Hepatocyte (in vitro differentiated cells): ENCODE data around the gene KMT2D. TPM values are rescaled to one million over a fixed set of nuclear protein-coding genes. Genes with fewer than 3 reads are reported as not detected.
A peak's percentile ranks its signal among the peaks of the same experiment; 100 is the strongest.

Experiments used
- DNase-seq: peaks from one replicate; pipeline ENCODE4 v3.0.0-alpha.2; 2016; ENCODE audit warnings: low spot score
- H2AFZ ChIP-seq: fragments of 200-600 bp; sonication (generic); 2 replicates; pipeline ENCODE4 v1.6.0; 2016; ENCODE audit warnings: antibody characterized with exemption, mild to moderate bottlenecking
- H3K27ac ChIP-seq: fragments of 200-600 bp; sonication (generic); 2 replicates; pipeline ENCODE4 v1.5.1; 2016; ENCODE audit warnings: mild to moderate bottlenecking
- H3K27me3 ChIP-seq: fragments of 200-600 bp; sonication (generic); 2 replicates; pipeline ENCODE4 v1.6.1; 2016
- H3K36me3 ChIP-seq: fragments of 200-600 bp; sonication (generic); replicated peaks from 2 replicates; pipeline ENCODE4 v1.5.1; 2016; ENCODE audit warnings: low read depth; ENCODE audit not compliant: insufficient read depth
- H3K4me1 ChIP-seq: fragments of 200-600 bp; sonication (generic); 2 replicates; pipeline ENCODE4 v1.5.1; 2016; ENCODE audit warnings: mild to moderate bottlenecking, moderate library complexity; ENCODE audit not compliant: insufficient read depth
- H3K4me2 ChIP-seq: fragments of 200-600 bp; sonication (generic); 2 replicates; pipeline ENCODE4 v1.6.0; 2016
- H3K4me3 ChIP-seq: fragments of 200-600 bp; sonication (generic); 2 replicates; pipeline ENCODE4 v1.5.1; 2016; ENCODE audit warnings: mild to moderate bottlenecking
- H3K79me2 ChIP-seq: fragments of 200-600 bp; sonication (generic); 2 replicates; pipeline ENCODE4 v1.6.0; 2017; ENCODE audit warnings: mild to moderate bottlenecking
- H3K9me2 ChIP-seq: fragments of 200-600 bp; sonication (generic); replicated peaks from 2 replicates; pipeline ENCODE4 v1.6.0; 2017; ENCODE audit warnings: mild to moderate bottlenecking; ENCODE audit not compliant: insufficient read depth
- H3K9me3 ChIP-seq: fragments of 200-600 bp; sonication (generic); 2 replicates; pipeline ENCODE4 v1.5.1; 2016; ENCODE audit warnings: low read depth, mild to moderate bottlenecking
- H4K20me1 ChIP-seq: fragments of 200-600 bp; sonication (generic); 2 replicates; pipeline ENCODE4 v1.6.0; 2016; ENCODE audit warnings: mild to moderate bottlenecking; ENCODE audit not compliant: insufficient read depth, poor library complexity, severe bottlenecking
- CTCF ChIP-seq: fragments of 200-600 bp; sonication (generic); IDR thresholded peaks from 2 replicates; pipeline ENCODE4 v1.5.1; 2016; ENCODE audit warnings: antibody characterized with exemption, mild to moderate bottlenecking; ENCODE audit not compliant: poor library complexity
- EZH2 ChIP-seq: fragments of 200-600 bp; sonication (generic); IDR thresholded peaks from 2 replicates; pipeline ENCODE4 v1.6.1; 2016; ENCODE audit warnings: antibody characterized with exemption, mild to moderate bottlenecking, borderline replicate concordance
- EZH2phosphoT487 ChIP-seq: fragments of 200-600 bp; sonication (generic); IDR thresholded peaks from one replicate; pipeline ENCODE4 v1.6.1; 2018; ENCODE audit warnings: antibody characterized with exemption, mild to moderate bottlenecking, low read depth, moderate library complexity; ENCODE audit not compliant: unreplicated experiment, severe bottlenecking
- WGBS: methylation state at CpG from one replicate; pipeline ENCODE4 v1.1.6; 2016; ENCODE audit warnings: low lambda C conversion rate; ENCODE audit errors: missing lambda C conversion rate; 5-methylcytosine and 5-hydroxymethylcytosine counted together
- polyA plus RNA-seq: library from polyadenylated mRNA; unstranded; fragments of >200 nt; fragmentation: Nextera tagmentation; extraction: Ambion mirVana; gene quantifications from 2 replicates; pipeline ENCODE4 v1.2.1, GENCODE V29; 2016
- total RNA-seq: library from RNA; depleted of rRNA; stranded (reverse); fragments of >200 nt; gene quantifications from 2 replicates; pipeline ENCODE4 v1.2.3, GENCODE V29; 2014

KMT2D gene
- total and polyA plus RNA-seq, 2 experiments from 2014 or later, result 31.2 to 37.3 TPM

- H3K9me2 ChIP-seq, result no peaks in the 10 kb centered on the region
- no peak overlapping the region for H3K4me3 ChIP-seq
- H3K79me2 ChIP-seq, result no peaks in the 10 kb centered on the region
- H2AFZ ChIP-seq, result no peak overlapping the region
- 98% methylated on average over 11 of the region's 11 CpGs for WGBS
- no peak overlapping the region for H3K27ac ChIP-seq
- no peaks in the 10 kb centered on the region for H3K27me3 ChIP-seq
- DNase-seq, result no peak
- no peak for TF ChIP-seq EZH2
- TF ChIP-seq CTCF, result no peak
- TF ChIP-seq EZH2phosphoT487, result no peak
- no peak overlapping the region for H3K4me2 ChIP-seq
- H3K36me3 ChIP-seq, result no peaks in the 10 kb centered on the region
- H4K20me1 ChIP-seq, result no peaks in the 10 kb centered on the region
- no peaks in the 10 kb centered on the region for H3K4me1 ChIP-seq
- no peaks in the 10 kb centered on the region for H3K9me3 ChIP-seq
Observed at GRCh38 chr12:49070971-49071370, 10.4 kb upstream of the KMT2D start.

- H3K79me2 ChIP-seq, result no peaks in the 10 kb centered on the region
- TF ChIP-seq CTCF (peak; percentile 19), EZH2 (no peak)
- peak; percentile 99 for DNase-seq
- WGBS, result 3% methylated on average over 60 of the region's 60 CpGs
- H3K4me2 ChIP-seq, result peak within 1 kb of the TSS; percentile 80
- no peaks in the 10 kb centered on the region for H3K9me3 ChIP-seq
- peak within 1 kb of the TSS; percentile 87 for H2AFZ ChIP-seq
- no peak within 1 kb of the TSS for H3K27ac ChIP-seq
- no peaks in the 10 kb centered on the region for H3K4me1 ChIP-seq
- no peaks in the 10 kb centered on the region for H3K36me3 ChIP-seq
- no peaks in the 10 kb centered on the region for H3K9me2 ChIP-seq
- H3K27me3 ChIP-seq, result no peaks in the 10 kb centered on the region
- H4K20me1 ChIP-seq, result no peaks in the 10 kb centered on the region
- peak within 1 kb of the TSS; percentile 51 for H3K4me3 ChIP-seq
Observed at GRCh38 chr12:49069507-49070346, 9.1 kb upstream of the KMT2D start, which contains the start of gene RHEBL1. TSS of gene RHEBL1 (minus strand) at chr12:49069979. CDS start at chr12:49069785, 194 bp downstream.

GRCh38 chr12:49068879-49069506, 8.4 kb upstream of the KMT2D start:
- H2AFZ ChIP-seq, result peak overlapping the region; percentile 87
- peak overlapping the region; percentile 51 for H3K4me3 ChIP-seq
- WGBS, result 23% methylated on average over 21 of the region's 21 CpGs
- peak overlapping the region; percentile 80 for H3K4me2 ChIP-seq
- H3K4me1 ChIP-seq, result no peaks in the 10 kb centered on the region
- H3K9me3 ChIP-seq, result no peaks in the 10 kb centered on the region
- TF ChIP-seq EZH2phosphoT487 (no peak), CTCF (no peak), EZH2 (peak; percentile 21)
- H3K27ac ChIP-seq, result no peak overlapping the region
- no peaks in the 10 kb centered on the region for H4K20me1 ChIP-seq
- H3K36me3 ChIP-seq, result no peaks in the 10 kb centered on the region
- no peaks in the 10 kb centered on the region for H3K27me3 ChIP-seq
- H3K9me2 ChIP-seq, result no peaks in the 10 kb centered on the region
- H3K79me2 ChIP-seq, result no peaks in the 10 kb centered on the region
- DNase-seq, result no peak
